HEK293 (cell line): ENCODE measurements around the gene PALS2.

Experiments used
- ATF2 ChIP-seq: fragments of 450-650 bp; formaldehyde crosslinking; IDR thresholded peaks from 2 replicates; pipeline ENCODE4 v1.5.1; 2016; ENCODE audit warnings: missing biosample characterization, missing genetic modification characterization, low read depth
- BCL11A ChIP-seq: fragments of 450-650 bp; formaldehyde crosslinking; IDR thresholded peaks from 2 replicates; pipeline ENCODE4 v1.5.1; 2016; ENCODE audit warnings: low read depth, missing biosample characterization, missing genetic modification characterization
- INSM2 ChIP-seq: fragments of 450-650 bp; formaldehyde crosslinking; IDR thresholded peaks from 2 replicates; pipeline ENCODE4 v1.5.1; 2016; ENCODE audit warnings: missing biosample characterization, missing genetic modification characterization
- TCF7L2 ChIP-seq: IDR thresholded peaks from 2 replicates; pipeline ENCODE4 v1.6.1; 2011; ENCODE audit warnings: low read depth, mild to moderate bottlenecking, inconsistent platforms, low read length, moderate library complexity, borderline replicate concordance
- ZBTB1 ChIP-seq: fragments of 450-650 bp; formaldehyde crosslinking; IDR thresholded peaks from 2 replicates; pipeline ENCODE4 v1.5.1; 2016; ENCODE audit warnings: missing biosample characterization, missing genetic modification characterization
- ZBTB11 ChIP-seq: fragments of 450-650 bp; formaldehyde crosslinking; conservative IDR thresholded peaks from 2 replicates; pipeline ENCODE4 v1.5.1; 2016; ENCODE audit warnings: low read depth, missing biosample characterization, missing genetic modification characterization
- ZBTB26 ChIP-seq: fragments of 450-650 bp; formaldehyde crosslinking; optimal IDR thresholded peaks from 2 replicates; pipeline ENCODE3; 2016; ENCODE audit warnings: missing biosample characterization, mild to moderate bottlenecking, missing genetic modification characterization
- ZNF132 ChIP-seq: fragments of 450-650 bp; formaldehyde crosslinking; IDR thresholded peaks from 2 replicates; pipeline ENCODE4 v1.5.1; 2017; ENCODE audit warnings: missing biosample characterization, missing genetic modification characterization, borderline replicate concordance
- ZNF140 ChIP-seq: fragments of 450-650 bp; formaldehyde crosslinking; IDR thresholded peaks from 2 replicates; pipeline ENCODE4 v1.5.1; 2016; ENCODE audit warnings: missing biosample characterization, missing genetic modification characterization
- ZNF16 ChIP-seq: fragments of 450-650 bp; formaldehyde crosslinking; IDR thresholded peaks from 2 replicates; pipeline ENCODE4 v1.5.1; 2016; ENCODE audit warnings: low read depth, missing biosample characterization, missing genetic modification characterization
- ZNF214 ChIP-seq: fragments of 450-650 bp; formaldehyde crosslinking; IDR thresholded peaks from 2 replicates; pipeline ENCODE4 v1.5.1; 2017; ENCODE audit warnings: missing biosample characterization, mild to moderate bottlenecking, missing genetic modification characterization, borderline replicate concordance
- ZNF266 ChIP-seq: fragments of 450-650 bp; formaldehyde crosslinking; IDR thresholded peaks from 2 replicates; pipeline ENCODE4 v1.5.1; 2016; ENCODE audit warnings: missing biosample characterization, missing genetic modification characterization, low read depth
- ZNF292 ChIP-seq: fragments of 450-650 bp; formaldehyde crosslinking; IDR thresholded peaks from 2 replicates; pipeline ENCODE4 v1.5.1; 2016; ENCODE audit warnings: low read depth, missing biosample characterization, missing genetic modification characterization, borderline replicate concordance
- ZNF341 ChIP-seq: fragments of 450-650 bp; formaldehyde crosslinking; IDR thresholded peaks from 2 replicates; pipeline ENCODE4; 2016; ENCODE audit warnings: low read depth, missing biosample characterization, missing genetic modification characterization
- ZNF391 ChIP-seq: fragments of 450-650 bp; formaldehyde crosslinking; IDR thresholded peaks from 2 replicates; pipeline ENCODE4 v1.5.1; 2016; ENCODE audit warnings: low read depth, missing biosample characterization, missing genetic modification characterization, borderline replicate concordance
- ZNF433 ChIP-seq: fragments of 450-650 bp; formaldehyde crosslinking; IDR thresholded peaks from 2 replicates; pipeline ENCODE4 v1.5.1; 2016; ENCODE audit warnings: missing biosample characterization, missing genetic modification characterization, low read depth
- ZNF449 ChIP-seq: fragments of 450-650 bp; formaldehyde crosslinking; IDR thresholded peaks from 2 replicates; pipeline ENCODE4 v1.5.1; 2017; ENCODE audit warnings: missing biosample characterization, mild to moderate bottlenecking, missing genetic modification characterization, moderate library complexity
- ZNF544 ChIP-seq: fragments of 450-650 bp; formaldehyde crosslinking; IDR thresholded peaks from 2 replicates; pipeline ENCODE4 v1.5.0; 2017; ENCODE audit warnings: missing biosample characterization, missing genetic modification characterization
- ZNF560 ChIP-seq: fragments of 450-650 bp; formaldehyde crosslinking; IDR thresholded peaks from 2 replicates; pipeline ENCODE4 v1.5.1; 2017; ENCODE audit warnings: missing biosample characterization, missing genetic modification characterization, borderline replicate concordance
- ZNF571 ChIP-seq: fragments of 450-650 bp; formaldehyde crosslinking; IDR thresholded peaks from 2 replicates; pipeline ENCODE4 v1.5.0; 2017; ENCODE audit warnings: missing biosample characterization, missing genetic modification characterization
- ZNF600 ChIP-seq: fragments of 450-650 bp; formaldehyde crosslinking; IDR thresholded peaks from 2 replicates; pipeline ENCODE4 v1.5.1; 2016; ENCODE audit warnings: missing biosample characterization, missing genetic modification characterization
- ZNF660 ChIP-seq: fragments of 450-650 bp; IDR thresholded peaks from 2 replicates; pipeline ENCODE4 v1.5.1; 2018; ENCODE audit warnings: missing biosample characterization, mild to moderate bottlenecking, missing genetic modification characterization
- ZNF670 ChIP-seq: fragments of 450-650 bp; formaldehyde crosslinking; IDR thresholded peaks from 2 replicates; pipeline ENCODE4 v1.5.1; 2016; ENCODE audit warnings: missing biosample characterization, missing genetic modification characterization, low read depth
- ZNF677 ChIP-seq: fragments of 450-650 bp; IDR thresholded peaks from 2 replicates; pipeline ENCODE4 v1.5.0; 2018; ENCODE audit warnings: missing biosample characterization, mild to moderate bottlenecking, missing genetic modification characterization, moderate library complexity
- ZNF692 ChIP-seq: fragments of 450-650 bp; formaldehyde crosslinking; IDR thresholded peaks from 2 replicates; pipeline ENCODE4 v1.5.1; 2016; ENCODE audit warnings: missing biosample characterization, missing genetic modification characterization
- ZNF830 ChIP-seq: fragments of 450-650 bp; IDR thresholded peaks from 2 replicates; pipeline ENCODE4 v1.5.0; 2018; ENCODE audit warnings: missing biosample characterization, missing genetic modification characterization, low read depth, mild to moderate bottlenecking, moderate library complexity
- ZSCAN5A ChIP-seq: fragments of 450-650 bp; formaldehyde crosslinking; IDR thresholded peaks from 2 replicates; pipeline ENCODE4 v1.5.1; 2016; ENCODE audit warnings: missing biosample characterization, missing genetic modification characterization

PALS2 gene

GRCh38 chr7:24580283-24580946 lies 7.2 kb downstream of the PALS2 start (continued):
- TF ChIP-seq INSM2 (no peak), ZSCAN5A (no peak), ZNF544 (tag by site-specific recombination) (no peak), ZNF292 (tag by site-specific recombination) (no peak), ZNF391 (tag by site-specific recombination) (no peak), TCF7L2 (peak; percentile 79; the same call in 1 of the 2 replicates), ZNF16 (no peak), ZNF132 (no peak), ZNF449 (tag by site-specific recombination) (no peak), ZNF600 (tag by site-specific recombination) (no peak), ZNF214 (tag by site-specific recombination) (no peak), ZNF692 (tag by site-specific recombination) (no peak), BCL11A (no peak), ZBTB26 (tag by site-specific recombination) (no peak), ZNF677 (tag by site-specific recombination) (no peak), ZBTB11 (tag by site-specific recombination) (no peak), ATF2 (tag by site-specific recombination) (peak; percentile 27; the same call in 1 of the 2 replicates), ZNF560 (tag by site-specific recombination) (no peak), ZNF266 (no peak), ZNF670 (tag by site-specific recombination) (no peak), ZNF660 (tag by site-specific recombination) (no peak), ZNF433 (no peak), ZBTB1 (tag by site-specific recombination) (no peak), ZNF571 (no peak), ZNF140 (tag by site-specific recombination) (no peak), ZNF830 (no peak), ZNF341 (no peak)
